DOHH2 (cell line): ENCODE data around the gene ZSWIM1.
A peak's percentile ranks its signal among the peaks of the same experiment; 100 is the strongest.

Experiments used
- H3F3A ChIP-seq: fragments of 200-600 bp; sonication (generic), shearing (Covaris generic); 2 replicates; pipeline ENCODE4 v1.6.0; 2016; ENCODE audit warnings: antibody characterized with exemption, mild to moderate bottlenecking; ENCODE audit not compliant: control insufficient read depth, insufficient read depth
- H3K27ac ChIP-seq: fragments of 200-600 bp; sonication (generic); 2 replicates; pipeline ENCODE4 v1.5.1; 2014; ENCODE audit warnings: low read depth, mild to moderate bottlenecking, low read length, moderate library complexity
- H3K27me3 ChIP-seq: fragments of 200-600 bp; sonication (generic); 2 replicates; pipeline ENCODE4 v1.6.1; 2014; ENCODE audit warnings: mild to moderate bottlenecking, low read length, mixed read lengths; ENCODE audit not compliant: control insufficient read depth
- H3K36me3 ChIP-seq: fragments of 200-600 bp; sonication (generic); 2 replicates; pipeline ENCODE4 v1.6.1; 2014; ENCODE audit warnings: mild to moderate bottlenecking, low read length, moderate library complexity, mixed read lengths; ENCODE audit not compliant: control insufficient read depth
- H3K4me1 ChIP-seq: fragments of 200-600 bp; sonication (generic); 2 replicates; pipeline ENCODE4 v1.6.1; 2014; ENCODE audit warnings: mild to moderate bottlenecking, low read length, mixed read lengths; ENCODE audit not compliant: control insufficient read depth
- H3K4me2 ChIP-seq: fragments of 200-600 bp; sonication (generic); 2 replicates; pipeline ENCODE4 v1.6.0; 2014; ENCODE audit warnings: mild to moderate bottlenecking, low read length, moderate library complexity
- H3K4me3 ChIP-seq: fragments of 200-600 bp; sonication (generic); 2 replicates; pipeline ENCODE4 v1.5.1; 2014; ENCODE audit warnings: mild to moderate bottlenecking, low read length, mixed read lengths
- H3K79me2 ChIP-seq: fragments of 200-600 bp; sonication (generic); 2 replicates; pipeline ENCODE4 v1.6.1; 2014; ENCODE audit warnings: mild to moderate bottlenecking, low read length, mixed read lengths; ENCODE audit not compliant: control insufficient read depth
- H3K9me2 ChIP-seq: fragments of 200-600 bp; sonication (generic); replicated peaks from 2 replicates; pipeline ENCODE4 v1.6.1; 2014; ENCODE audit warnings: mild to moderate bottlenecking, low read length, mixed read lengths; ENCODE audit not compliant: control insufficient read depth
- H3K9me3 ChIP-seq: fragments of 200-600 bp; sonication (generic); 2 replicates; pipeline ENCODE4 v1.6.1; 2014; ENCODE audit warnings: antibody characterized with exemption, low read length, mixed read lengths; ENCODE audit not compliant: control insufficient read depth, insufficient read depth
- H4K20me1 ChIP-seq: fragments of 200-600 bp; sonication (generic); 2 replicates; pipeline ENCODE4 v1.6.0; 2014; ENCODE audit warnings: low read depth, mild to moderate bottlenecking, antibody characterized with exemption, low read length, moderate library complexity; ENCODE audit not compliant: control insufficient read depth, insufficient read depth
- EZH2phosphoT487 ChIP-seq: fragments of 200-600 bp; sonication (generic); IDR thresholded peaks from 2 replicates; pipeline ENCODE4 v1.6.1; 2017; ENCODE audit warnings: borderline replicate concordance, mild to moderate bottlenecking, antibody characterized with exemption, low read length, moderate library complexity, mixed read lengths
- TF ChIP-seq, protein P1 (sequence below): fragments of 200-600 bp; sonication (generic); IDR thresholded peaks from one replicate; pipeline ENCODE4 v1.5.1; 2014; ENCODE audit warnings: antibody characterized with exemption, mild to moderate bottlenecking, low read depth, low read length; ENCODE audit not compliant: poor library complexity, severe bottlenecking

ZSWIM1 gene

GRCh38 chr20:45852326-45852725 is 28.7 kb upstream of the ZSWIM1 start:
- peaks cover 24% of the 10 kb centered on the region for H3K79me2 ChIP-seq

GRCh38 chr20:45853484-45853883 is 27.5 kb upstream of the ZSWIM1 start:
- Histone ChIP-seq H3K36me3 (0 out of 2 replicates have a peak, but pooled peaks cover 6% of the 10 kb centered on the region), H3F3A (no peaks in the 10 kb centered on the region), H3K4me2 (no peak overlapping the region), H3K9me2 (no peaks in the 10 kb centered on the region), H3K4me3 (no peak overlapping the region), H3K27me3 (no peaks in the 10 kb centered on the region), H3K79me2 (peaks cover 30% of the 10 kb centered on the region), H3K27ac (no peak overlapping the region), H3K4me1 (peaks cover 19% of the 10 kb centered on the region), H4K20me1 (no peaks in the 10 kb centered on the region; the same call in 1 of the 2 replicates), H3K9me3 (no peaks in the 10 kb centered on the region)
- TF ChIP-seq, protein P1, sequence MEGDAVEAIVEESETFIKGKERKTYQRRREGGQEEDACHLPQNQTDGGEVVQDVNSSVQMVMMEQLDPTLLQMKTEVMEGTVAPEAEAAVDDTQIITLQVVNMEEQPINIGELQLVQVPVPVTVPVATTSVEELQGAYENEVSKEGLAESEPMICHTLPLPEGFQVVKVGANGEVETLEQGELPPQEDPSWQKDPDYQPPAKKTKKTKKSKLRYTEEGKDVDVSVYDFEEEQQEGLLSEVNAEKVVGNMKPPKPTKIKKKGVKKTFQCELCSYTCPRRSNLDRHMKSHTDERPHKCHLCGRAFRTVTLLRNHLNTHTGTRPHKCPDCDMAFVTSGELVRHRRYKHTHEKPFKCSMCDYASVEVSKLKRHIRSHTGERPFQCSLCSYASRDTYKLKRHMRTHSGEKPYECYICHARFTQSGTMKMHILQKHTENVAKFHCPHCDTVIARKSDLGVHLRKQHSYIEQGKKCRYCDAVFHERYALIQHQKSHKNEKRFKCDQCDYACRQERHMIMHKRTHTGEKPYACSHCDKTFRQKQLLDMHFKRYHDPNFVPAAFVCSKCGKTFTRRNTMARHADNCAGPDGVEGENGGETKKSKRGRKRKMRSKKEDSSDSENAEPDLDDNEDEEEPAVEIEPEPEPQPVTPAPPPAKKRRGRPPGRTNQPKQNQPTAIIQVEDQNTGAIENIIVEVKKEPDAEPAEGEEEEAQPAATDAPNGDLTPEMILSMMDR: no peak
- TF ChIP-seq EZH2phosphoT487: no peak

More at GRCh38 chr20:45852326-45852725, 28.7 kb upstream of the ZSWIM1 start:
- TF ChIP-seq EZH2phosphoT487: no peak
- TF ChIP-seq, protein P1: no peak
- Histone ChIP-seq H3K9me2 (no peaks in the 10 kb centered on the region), H3K4me2 (no peak overlapping the region), H3K4me1 (peaks cover 13% of the 10 kb centered on the region), H3K36me3 (0 out of 2 replicates have a peak, but pooled peaks cover 6% of the 10 kb centered on the region), H4K20me1 (no peaks in the 10 kb centered on the region; the same call in 1 of the 2 replicates), H3K27me3 (no peaks in the 10 kb centered on the region), H3K27ac (no peak overlapping the region), H3F3A (no peaks in the 10 kb centered on the region), H3K9me3 (no peaks in the 10 kb centered on the region), H3K4me3 (no peak overlapping the region)

DNA sequence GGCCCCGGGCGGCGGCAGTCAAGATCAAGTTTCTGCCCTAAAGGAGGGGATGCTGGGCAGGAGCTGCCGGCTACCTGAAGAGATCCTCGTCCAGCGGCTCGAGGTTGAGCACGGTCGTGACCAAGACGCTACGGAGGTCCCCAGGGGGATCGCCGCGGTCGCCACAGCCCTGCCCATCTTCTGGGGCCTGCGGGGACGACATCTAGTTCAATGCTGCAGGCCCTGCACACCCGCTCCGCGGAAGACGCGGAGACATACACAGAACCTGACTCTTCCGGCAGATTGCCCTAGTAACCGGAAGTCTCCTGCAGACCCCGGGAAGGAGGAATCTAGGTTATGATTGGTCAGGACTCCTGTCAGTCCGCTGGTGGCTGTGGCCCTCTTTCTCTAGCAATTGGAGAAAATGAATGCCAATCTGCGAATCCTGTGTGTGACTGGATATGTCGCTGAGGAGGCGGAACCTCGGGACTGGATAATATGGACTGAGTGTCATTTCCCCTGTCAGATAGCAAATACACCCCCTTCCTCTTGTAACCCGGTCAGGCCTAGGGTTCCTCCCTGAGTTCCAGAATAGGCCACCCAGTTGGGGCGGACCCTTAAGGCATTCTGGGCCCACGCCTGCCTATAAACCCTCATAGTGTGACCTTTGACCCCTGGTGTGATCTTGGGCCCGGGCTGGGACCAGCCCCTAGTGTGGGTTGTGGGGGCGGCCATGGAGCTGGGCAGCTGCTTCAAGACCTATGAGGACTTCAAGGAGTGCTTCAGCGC is 23.7 kb upstream of the ZSWIM1 start, which contains the start of the genes ACOT8 and ZSWIM3:
ACOT8 (minus strand) TSS at position 279 of the 768 bp plus-strand sequence; CDS start at position 202, 77 bp downstream.
ZSWIM3 (plus strand) TSS at position 501 of the 768 bp plus-strand sequence; CDS start at position 713, 212 bp downstream.
- peaks cover 31% of the 10 kb centered on the region for H3K79me2 ChIP-seq
- no peaks in the 10 kb centered on the region for H3K9me3 ChIP-seq
- H3K4me1 ChIP-seq: peaks cover 22% of the 10 kb centered on the region
- H3K36me3 ChIP-seq: 0 out of 2 replicates have a peak, but pooled peaks cover 6% of the 10 kb centered on the region
- H4K20me1 ChIP-seq: no peaks in the 10 kb centered on the region
- H3K27ac ChIP-seq: peak within 1 kb of the TSS; percentile 47
- peak within 1 kb of the TSS; percentile 78 for H3K4me3 ChIP-seq
- H3F3A ChIP-seq: no peaks in the 10 kb centered on the region
- no peak for TF ChIP-seq EZH2phosphoT487
- TF ChIP-seq, protein P1: no peak
- H3K9me2 ChIP-seq: no peaks in the 10 kb centered on the region
- no peaks in the 10 kb centered on the region for H3K27me3 ChIP-seq
- peak within 1 kb of the TSS; percentile 82 for H3K4me2 ChIP-seq
